ENCODE data around the gene LRTM2. TPM values are rescaled to one million over a fixed set of nuclear protein-coding genes. Genes with fewer than 3 reads are reported as not detected.

LRTM2 gene
- polyA plus RNA-seq, 1 donor: 0.62 TPM

GRCh38 chr12:1864867-1865266 lies 44.5 kb downstream of the LRTM2 start:
- no peak for DNase-seq

GRCh38 chr12:1865284-1865866 lies 45.0 kb downstream of the LRTM2 start:
- DNase-seq: no peak

GRCh38 chr12:1869145-1869544 lies 48.8 kb downstream of the LRTM2 start:
- DNase-seq: no peak

GRCh38 chr12:1870086-1870485 lies 49.7 kb downstream of the LRTM2 start:
- no peak for DNase-seq

- DNase-seq: no peak
Observed at GRCh38 chr12:1870998-1871917, 50.9 kb downstream of the LRTM2 start.

GRCh38 chr12:1872001-1872400 lies 51.6 kb downstream of the LRTM2 start:
- no peak for DNase-seq

- no peak for DNase-seq
Observed at GRCh38 chr12:1872448-1872847, 52.1 kb downstream of the LRTM2 start.

GRCh38 chr12:1873531-1874510 lies 53.5 kb downstream of the LRTM2 start:
- no peak for DNase-seq

- no peak for DNase-seq
Observed at GRCh38 chr12:1875608-1876007, 55.2 kb downstream of the LRTM2 start.

GRCh38 chr12:1876086-1876485 lies 55.7 kb downstream of the LRTM2 start:
- no peak for DNase-seq

- DNase-seq: no peak
Observed at GRCh38 chr12:1877169-1877878, 57.0 kb downstream of the LRTM2 start.

- DNase-seq: no peak
Observed at GRCh38 chr12:1878214-1878613, 57.8 kb downstream of the LRTM2 start.

GRCh38 chr12:1878695-1879094 lies 58.3 kb downstream of the LRTM2 start:
- no peak for DNase-seq

- DNase-seq: no peak
Observed at GRCh38 chr12:1879633-1880032, 59.3 kb downstream of the LRTM2 start.

GRCh38 chr12:1880153-1880845 lies 59.9 kb downstream of the LRTM2 start:
- no peak for DNase-seq

- no peak for DNase-seq
Observed at GRCh38 chr12:1880876-1881275, 60.5 kb downstream of the LRTM2 start.

- no peak for DNase-seq
Observed at GRCh38 chr12:1881301-1881700, 60.9 kb downstream of the LRTM2 start.

- no peak for DNase-seq
Observed at GRCh38 chr12:1881936-1882335, 61.6 kb downstream of the LRTM2 start.

- DNase-seq: no peak
Observed at GRCh38 chr12:1882405-1882804, 62.0 kb downstream of the LRTM2 start.

GRCh38 chr12:1882850-1883470 lies 62.6 kb downstream of the LRTM2 start:
- no peak for DNase-seq

GRCh38 chr12:1883513-1883912 lies 63.1 kb downstream of the LRTM2 start:
- no peak for DNase-seq
